HG03378 (cell line): ENCODE data around the gene P3H1.
A peak's percentile ranks its signal among the peaks of the same experiment; 100 is the strongest.
"Not testable (repeated sequence)": the region's sequence is repeated elsewhere in the genome, so short reads cannot be mapped to it uniquely, and the experiment has no call there.

Experiments used
- ATAC-seq: cut with Tn5 transposase; IDR thresholded peaks from one replicate; pipeline ENCODE4 v1.9.1; 2021; ENCODE audit warnings: mild to moderate bottlenecking, moderate library complexity; ENCODE audit not compliant: unreplicated experiment

P3H1 gene, protein sequence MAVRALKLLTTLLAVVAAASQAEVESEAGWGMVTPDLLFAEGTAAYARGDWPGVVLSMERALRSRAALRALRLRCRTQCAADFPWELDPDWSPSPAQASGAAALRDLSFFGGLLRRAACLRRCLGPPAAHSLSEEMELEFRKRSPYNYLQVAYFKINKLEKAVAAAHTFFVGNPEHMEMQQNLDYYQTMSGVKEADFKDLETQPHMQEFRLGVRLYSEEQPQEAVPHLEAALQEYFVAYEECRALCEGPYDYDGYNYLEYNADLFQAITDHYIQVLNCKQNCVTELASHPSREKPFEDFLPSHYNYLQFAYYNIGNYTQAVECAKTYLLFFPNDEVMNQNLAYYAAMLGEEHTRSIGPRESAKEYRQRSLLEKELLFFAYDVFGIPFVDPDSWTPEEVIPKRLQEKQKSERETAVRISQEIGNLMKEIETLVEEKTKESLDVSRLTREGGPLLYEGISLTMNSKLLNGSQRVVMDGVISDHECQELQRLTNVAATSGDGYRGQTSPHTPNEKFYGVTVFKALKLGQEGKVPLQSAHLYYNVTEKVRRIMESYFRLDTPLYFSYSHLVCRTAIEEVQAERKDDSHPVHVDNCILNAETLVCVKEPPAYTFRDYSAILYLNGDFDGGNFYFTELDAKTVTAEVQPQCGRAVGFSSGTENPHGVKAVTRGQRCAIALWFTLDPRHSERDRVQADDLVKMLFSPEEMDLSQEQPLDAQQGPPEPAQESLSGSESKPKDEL

GRCh38 chr1:42766741-42767509, at the start of gene P3H1, which contains the start of gene C1orf50:
P3H1 (minus strand) TSS chr1:42767028; CDS start chr1:42766971, 57 bp downstream.
C1orf50 (plus strand) TSS chr1:42767249; CDS start chr1:42767312, 63 bp downstream.
- ATAC-seq, result peak; percentile 92

- ATAC-seq, result no peak
These were observed 49.2 kb upstream of the P3H1 start for GRCh38 chr1:42815941-42816584.

GRCh38 chr1:42814815-42815214, 48.0 kb upstream of the P3H1 start:
- ATAC-seq, result not testable (repeated sequence)

- ATAC-seq, result no peak
These were observed 40.3 kb upstream of the P3H1 start for GRCh38 chr1:42807056-42807668.

DNA sequence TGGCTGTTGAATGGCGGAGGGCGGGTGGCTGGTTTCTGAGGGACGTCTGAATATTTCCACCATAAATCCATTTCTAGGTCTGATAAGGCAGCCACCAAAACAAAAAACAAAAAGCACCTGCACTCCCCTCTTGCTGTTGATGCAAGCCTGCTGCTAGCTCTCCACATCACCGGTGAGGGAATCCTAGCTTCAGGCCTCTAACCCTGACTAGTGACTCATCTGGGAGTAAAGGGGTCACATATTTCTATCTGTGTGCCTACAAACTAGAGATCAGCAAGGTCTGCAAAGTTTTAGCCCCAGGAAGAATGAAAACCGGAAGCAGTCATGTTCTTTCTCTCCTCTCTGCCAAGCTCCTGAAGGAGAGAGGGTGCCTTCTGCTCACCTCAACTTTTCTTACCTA, 39.8 kb upstream of the P3H1 start:
- no peak for ATAC-seq

DNA sequence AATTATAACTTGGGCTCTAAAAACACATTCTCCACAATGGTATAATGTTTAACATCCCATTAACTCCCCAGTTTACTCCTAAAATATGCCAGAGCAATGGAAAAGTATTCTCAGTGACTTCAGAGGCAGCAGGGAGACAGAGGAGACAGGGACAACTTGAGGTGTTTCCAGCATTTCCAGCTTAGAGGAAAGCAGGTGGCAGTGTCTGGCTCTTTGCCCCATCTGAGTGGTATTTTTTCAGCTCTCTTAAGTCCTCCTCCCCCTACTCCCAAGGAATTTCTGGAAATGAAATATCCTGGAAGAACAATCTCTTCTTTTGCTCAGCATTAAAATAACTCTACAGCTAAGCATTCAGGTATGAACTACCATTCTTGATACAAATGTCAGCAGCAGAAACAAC, 39.3 kb upstream of the P3H1 start:
- ATAC-seq, result no peak

DNA sequence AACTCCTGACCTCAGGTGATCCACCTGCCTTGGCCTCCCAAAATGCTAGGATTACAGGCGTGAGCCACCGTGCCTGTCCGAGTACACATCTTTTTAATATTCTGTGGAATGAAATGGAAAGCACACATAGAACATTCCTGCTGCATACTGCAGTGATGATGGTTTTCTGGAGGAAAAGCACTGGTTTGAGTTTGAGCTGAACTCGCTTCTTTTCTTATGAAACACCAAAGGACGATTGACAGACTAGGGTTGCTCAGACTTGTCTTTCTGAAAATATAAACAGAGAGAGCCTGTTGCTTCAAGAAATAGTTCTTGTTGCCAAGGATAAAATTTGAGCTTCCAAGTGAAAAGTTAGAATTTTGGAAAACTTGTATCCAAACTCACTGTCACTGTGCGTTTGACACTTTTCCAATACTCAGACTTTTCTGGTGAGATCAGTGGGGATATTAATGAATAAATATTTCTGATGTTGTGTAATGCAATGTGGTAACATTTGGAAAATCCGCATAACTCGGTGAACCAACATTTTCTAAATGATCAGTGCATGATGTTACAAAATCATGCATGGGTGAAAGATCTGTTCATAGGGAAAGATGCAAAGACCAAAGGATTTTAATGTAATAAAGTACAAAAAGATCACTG, 35.1 kb upstream of the P3H1 start:
- ATAC-seq, result no peak

GRCh38 chr1:42797979-42798378, 31.2 kb upstream of the P3H1 start:
- no peak for ATAC-seq

DNA sequence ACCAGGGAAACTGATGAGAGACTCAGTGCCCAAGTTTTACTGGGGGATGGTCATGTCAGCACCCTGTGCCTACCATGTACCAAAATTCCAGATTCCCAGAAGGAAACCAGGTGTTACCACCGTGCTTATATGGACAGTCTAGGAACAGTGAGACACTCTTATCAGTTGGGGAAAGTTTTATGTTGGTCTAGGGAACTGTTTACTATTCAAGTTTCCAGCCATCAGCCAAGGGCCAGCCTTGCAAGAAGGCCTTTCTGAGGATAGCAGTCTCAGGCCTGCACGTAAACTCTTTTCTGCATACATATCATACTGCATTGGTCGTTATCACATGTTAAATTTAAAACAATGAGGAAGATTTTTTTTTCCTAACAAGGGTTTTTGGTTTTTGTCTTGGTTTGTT, 30.6 kb upstream of the P3H1 start:
- ATAC-seq, result no peak

DNA sequence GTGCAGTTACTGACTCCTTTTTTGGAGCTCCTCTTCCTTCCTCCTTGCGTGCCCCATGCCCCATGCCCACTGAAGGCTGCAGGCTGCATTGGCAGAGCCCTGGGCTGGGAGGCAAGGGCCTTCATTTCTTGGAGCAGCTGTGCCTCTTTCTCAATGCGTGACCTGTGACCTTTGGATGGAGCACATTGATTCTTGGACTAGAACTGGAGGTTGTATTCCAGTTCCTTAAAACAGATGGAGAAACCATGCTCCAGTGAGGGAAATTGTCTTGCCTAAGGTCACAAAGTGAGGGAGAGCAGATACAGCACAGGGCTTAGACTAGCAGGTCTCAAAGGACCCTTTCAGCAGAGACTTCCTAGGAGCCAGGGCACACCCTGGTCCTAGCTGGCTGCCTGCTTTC, 27.0 kb upstream of the P3H1 start:
- no peak for ATAC-seq

DNA sequence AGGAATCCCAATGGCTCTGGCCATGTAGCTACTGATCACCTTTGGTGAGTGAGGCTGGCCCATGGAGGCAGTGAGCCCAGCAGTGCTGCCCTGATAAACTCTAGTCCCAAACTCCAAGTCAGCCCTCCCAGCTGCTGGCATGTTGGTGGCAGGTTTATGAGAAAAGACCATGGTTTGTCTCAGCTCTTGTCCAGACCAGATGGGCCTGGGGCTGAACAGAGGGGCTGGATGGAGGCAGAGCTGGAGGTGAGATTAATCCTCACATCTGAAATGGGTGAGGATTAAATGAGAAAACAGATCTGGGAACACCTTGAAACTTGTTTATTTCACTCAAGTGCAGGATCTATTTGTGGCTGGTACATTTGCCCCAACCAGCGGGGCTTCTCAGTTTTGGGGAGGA, 21.2 kb upstream of the P3H1 start:
- ATAC-seq, result no peak

- ATAC-seq, result no peak
These were observed 19.3 kb upstream of the P3H1 start for GRCh38 chr1:42786097-42786496.

DNA sequence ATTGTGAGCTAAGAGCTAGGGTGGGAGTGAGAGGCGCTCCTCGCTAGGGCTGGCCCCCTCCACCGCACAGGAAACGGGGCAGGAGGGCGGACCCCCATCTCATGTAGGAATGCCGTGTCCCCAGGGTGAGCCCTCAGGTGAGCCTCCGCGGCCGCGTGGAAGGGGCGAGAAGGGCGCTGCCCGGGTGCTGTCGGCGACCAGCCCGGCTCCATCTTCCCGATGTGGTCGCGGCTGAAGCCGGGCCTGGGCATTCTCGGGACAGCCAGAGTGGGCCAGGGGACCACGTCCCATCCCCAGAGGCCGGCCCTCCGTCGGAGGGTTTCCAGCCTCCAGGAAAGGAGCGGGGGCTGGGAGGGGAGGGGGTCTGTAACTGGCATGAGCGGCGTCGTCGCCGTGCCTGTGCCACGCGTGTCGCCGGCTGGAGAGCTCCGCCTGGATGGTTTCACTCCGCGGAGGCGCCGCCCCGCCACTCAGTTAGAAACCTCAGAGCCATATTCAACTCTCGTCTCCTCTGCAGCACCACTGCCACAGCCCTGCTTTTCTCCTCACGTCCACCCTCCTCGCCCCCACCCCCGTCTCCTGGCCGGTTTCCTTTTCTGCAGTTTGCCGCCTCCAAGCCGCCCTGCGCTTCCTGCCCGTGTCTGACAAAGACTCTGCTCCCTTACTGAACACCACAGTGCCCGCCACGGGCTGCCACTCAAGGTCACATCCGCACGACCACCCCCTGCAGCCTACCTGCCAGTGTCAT, 18.3 kb upstream of the P3H1 start, which contains the start of gene TMEM269:
Gene TMEM269, plus strand, starts transcription at position 46 of the 748 bp plus-strand sequence. CDS start 4,903 bp downstream, outside the sequence.
- ATAC-seq, result no peak

GRCh38 chr1:42784547-42784945, 17.7 kb upstream of the P3H1 start:
- ATAC-seq, result no peak

- ATAC-seq, result no peak
These were observed 16.3 kb upstream of the P3H1 start for GRCh38 chr1:42783092-42783491.

GRCh38 chr1:42780176-42780575, 13.3 kb upstream of the P3H1 start:
- no peak for ATAC-seq

DNA sequence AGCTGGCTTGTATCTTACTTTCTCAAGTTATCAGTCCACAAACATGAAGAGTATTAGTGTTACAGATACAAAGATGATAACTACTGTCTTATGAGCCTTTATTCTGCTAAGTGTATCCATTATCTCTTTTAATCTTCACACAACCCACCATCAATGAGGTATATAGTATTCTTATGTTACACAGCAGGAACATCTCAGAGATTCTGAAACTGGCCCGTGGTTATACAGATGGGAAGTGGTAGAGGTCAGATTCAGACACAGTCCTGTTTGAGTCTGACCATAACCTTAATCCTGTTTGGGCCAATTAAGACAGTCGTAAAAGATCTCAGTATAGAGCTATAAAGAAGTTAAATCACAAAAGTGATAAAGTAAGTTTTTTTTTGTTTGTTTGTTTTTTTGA, 12.9 kb upstream of the P3H1 start:
- no peak for ATAC-seq

DNA sequence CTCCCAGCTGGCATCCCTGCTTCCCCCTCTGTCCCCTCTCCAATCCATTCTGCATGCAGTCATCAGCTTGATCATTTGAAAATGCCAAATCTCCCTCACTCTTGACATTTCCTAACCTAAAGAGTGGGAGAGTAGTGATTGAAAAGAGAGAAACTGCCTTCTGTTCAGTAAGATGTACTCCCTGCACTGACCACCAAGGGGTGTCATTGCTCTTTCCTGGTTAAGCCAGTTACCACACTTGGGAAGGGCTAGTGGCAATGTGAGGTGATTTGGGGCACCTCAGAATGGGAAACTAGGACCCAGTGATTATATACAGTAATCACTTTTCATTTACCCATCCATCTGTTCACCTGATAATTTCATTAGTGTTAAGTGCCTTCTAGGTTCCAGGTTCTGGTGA, 11.0 kb upstream of the P3H1 start:
- no peak for ATAC-seq

DNA sequence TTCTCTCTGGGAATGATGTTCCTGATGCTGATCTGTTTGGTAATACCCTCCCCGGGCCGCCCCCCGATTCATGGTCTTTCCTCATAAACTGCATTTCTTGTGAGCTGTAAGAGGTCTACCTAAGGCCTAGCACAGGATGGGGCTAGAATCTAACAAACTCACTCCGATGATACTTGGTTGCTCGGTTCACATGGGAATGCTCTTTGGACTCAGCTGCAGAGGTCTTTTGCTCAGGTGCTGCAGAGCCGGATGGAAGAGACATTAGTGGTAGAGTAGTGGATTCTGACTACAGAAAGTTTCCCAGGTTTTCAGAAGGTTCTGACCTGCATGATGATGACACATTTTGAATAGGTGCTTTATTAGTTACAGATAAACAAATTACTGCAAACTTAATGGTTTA, 9.7 kb upstream of the P3H1 start:
- no peak for ATAC-seq
